Inferior parietal cortex (tissue), 1 donor: ENCODE results near the gene SLC51B.
"Not testable (repeated sequence)": the region's sequence is repeated elsewhere in the genome, so short reads cannot be mapped to it uniquely, and the experiment has no call there.

ENCODE experiments used
- DNase-seq: peaks from one replicate; pipeline ENCODE4 v3.0.0-alpha.2; 2016; ENCODE audit errors: extremely low spot score

Gene SLC51B

GRCh38 chr15:65066635-65067316, 21.6 kb downstream of the SLC51B start:
- no peak for DNase-seq

- DNase-seq = no peak
Measured at GRCh38 chr15:65067317-65067644, 22.1 kb downstream of the SLC51B start.

GRCh38 chr15:65067645-65068402, 22.6 kb downstream of the SLC51B start, which contains the start of gene RASL12:
TSS of gene RASL12 (minus strand) at chr15:65067991. CDS start at chr15:65067835, 156 bp downstream.
- no peak for DNase-seq

GRCh38 chr15:65068403-65068788, 23.2 kb downstream of the SLC51B start:
- no peak for DNase-seq

GRCh38 chr15:65069179-65069578, 24.0 kb downstream of the SLC51B start:
- DNase-seq = no peak

- DNase-seq = no peak
Measured at GRCh38 chr15:65069779-65070546, 24.8 kb downstream of the SLC51B start.

GRCh38 chr15:65071381-65071811, 26.2 kb downstream of the SLC51B start:
- no peak for DNase-seq

GRCh38 chr15:65072027-65072426, 26.8 kb downstream of the SLC51B start:
- DNase-seq = no peak

GRCh38 chr15:65072617-65073016, 27.4 kb downstream of the SLC51B start:
- no peak for DNase-seq

- not testable (repeated sequence) for DNase-seq
Measured at GRCh38 chr15:65074946-65075345, 29.8 kb downstream of the SLC51B start.

- DNase-seq = not testable (repeated sequence)
Measured at GRCh38 chr15:65075607-65076395, 30.6 kb downstream of the SLC51B start.

- DNase-seq = no peak
Measured at GRCh38 chr15:65076486-65077290, 31.5 kb downstream of the SLC51B start, which contains the start of gene KBTBD13. TSS of gene KBTBD13 (plus strand) at chr15:65076746. CDS start at chr15:65076816, 70 bp downstream.

- DNase-seq = no peak
Measured at GRCh38 chr15:65077291-65077980, 32.2 kb downstream of the SLC51B start.

GRCh38 chr15:65077981-65078352, 32.8 kb downstream of the SLC51B start:
- DNase-seq = no peak

- DNase-seq = no peak
Measured at GRCh38 chr15:65079580-65079979, 34.4 kb downstream of the SLC51B start.

- no peak for DNase-seq
Measured at GRCh38 chr15:65081270-65081669, 36.1 kb downstream of the SLC51B start.

GRCh38 chr15:65081758-65082157, 36.6 kb downstream of the SLC51B start:
- no peak for DNase-seq

GRCh38 chr15:65082303-65082953, 37.2 kb downstream of the SLC51B start:
- no peak for DNase-seq

GRCh38 chr15:65083262-65083701, 38.1 kb downstream of the SLC51B start:
- DNase-seq = peak; percentile 39
